Panc1 (cell line): ENCODE data around the gene IFNK.

Source experiments
- POLR2AphosphoS5 ChIP-seq: IDR thresholded peaks from 2 replicates; pipeline ENCODE4 v1.6.1; 2012; ENCODE audit warnings: mild to moderate bottlenecking, low read depth, low read length, moderate library complexity
- REST ChIP-seq, 2 experiments: IDR thresholded peaks; 2 replicates each; pipeline ENCODE4 v1.6.1; 2011 to 2012; ENCODE audit warnings: low read depth in 2 of 2, control low read depth in 1 of 2, low read length in 1 of 2, mild to moderate bottlenecking in 1 of 2, moderate library complexity in 1 of 2; ENCODE audit not compliant: insufficient read depth in 1 of 2
- SIN3A ChIP-seq: IDR thresholded peaks from 2 replicates; pipeline ENCODE4 v1.6.1; 2012; ENCODE audit warnings: low read depth, mild to moderate bottlenecking, low read length, moderate library complexity, borderline replicate concordance; ENCODE audit not compliant: insufficient read depth
- TCF7L2 ChIP-seq: IDR thresholded peaks from 2 replicates; pipeline ENCODE4 v1.6.1; 2011; ENCODE audit warnings: mild to moderate bottlenecking, low read depth, low read length, inconsistent platforms
- TF ChIP-seq, protein P1 (sequence below): fragments of 450-650 bp; IDR thresholded peaks from 2 replicates; pipeline ENCODE4 v1.5.1; 2017; ENCODE audit warnings: mild to moderate bottlenecking

GRCh38 chr9:27572566-27572917 lies 48.5 kb downstream of the IFNK start:
- TF ChIP-seq, protein P1, sequence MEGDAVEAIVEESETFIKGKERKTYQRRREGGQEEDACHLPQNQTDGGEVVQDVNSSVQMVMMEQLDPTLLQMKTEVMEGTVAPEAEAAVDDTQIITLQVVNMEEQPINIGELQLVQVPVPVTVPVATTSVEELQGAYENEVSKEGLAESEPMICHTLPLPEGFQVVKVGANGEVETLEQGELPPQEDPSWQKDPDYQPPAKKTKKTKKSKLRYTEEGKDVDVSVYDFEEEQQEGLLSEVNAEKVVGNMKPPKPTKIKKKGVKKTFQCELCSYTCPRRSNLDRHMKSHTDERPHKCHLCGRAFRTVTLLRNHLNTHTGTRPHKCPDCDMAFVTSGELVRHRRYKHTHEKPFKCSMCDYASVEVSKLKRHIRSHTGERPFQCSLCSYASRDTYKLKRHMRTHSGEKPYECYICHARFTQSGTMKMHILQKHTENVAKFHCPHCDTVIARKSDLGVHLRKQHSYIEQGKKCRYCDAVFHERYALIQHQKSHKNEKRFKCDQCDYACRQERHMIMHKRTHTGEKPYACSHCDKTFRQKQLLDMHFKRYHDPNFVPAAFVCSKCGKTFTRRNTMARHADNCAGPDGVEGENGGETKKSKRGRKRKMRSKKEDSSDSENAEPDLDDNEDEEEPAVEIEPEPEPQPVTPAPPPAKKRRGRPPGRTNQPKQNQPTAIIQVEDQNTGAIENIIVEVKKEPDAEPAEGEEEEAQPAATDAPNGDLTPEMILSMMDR, result no peak
- TF ChIP-seq TCF7L2, result no peak
- no peak for TF ChIP-seq REST (IDR thresholded peaks at IDR 0.05; ENCODE audit: insufficient read depth in 1 of 2, low read depth in 2 of 2, low read length in 1 of 2)
- no peak for TF ChIP-seq POLR2AphosphoS5
- TF ChIP-seq SIN3A, result no peak
